Hematopoietic multipotent progenitor cell (in vitro differentiated cells): ENCODE measurements around the gene ARFGAP1. TPM values are rescaled to one million over a fixed set of nuclear protein-coding genes. Genes with fewer than 3 reads are reported as not detected.

Experiments
- DNase-seq, 3 donors: peaks; one replicate each; pipeline ENCODE4 v3.0.0-alpha.2; 2011 to 2015; ENCODE audit warnings: low read depth in 2 of 3, low spot score in 2 of 3
- total RNA-seq: library from RNA; depleted of rRNA; stranded (reverse); fragments of >200 nt; gene quantifications from one replicate; pipeline ENCODE4 v1.2.3, GENCODE V29; 2012

Gene ARFGAP1
- total RNA-seq, 1 donor: 60.9 TPM

DNA sequence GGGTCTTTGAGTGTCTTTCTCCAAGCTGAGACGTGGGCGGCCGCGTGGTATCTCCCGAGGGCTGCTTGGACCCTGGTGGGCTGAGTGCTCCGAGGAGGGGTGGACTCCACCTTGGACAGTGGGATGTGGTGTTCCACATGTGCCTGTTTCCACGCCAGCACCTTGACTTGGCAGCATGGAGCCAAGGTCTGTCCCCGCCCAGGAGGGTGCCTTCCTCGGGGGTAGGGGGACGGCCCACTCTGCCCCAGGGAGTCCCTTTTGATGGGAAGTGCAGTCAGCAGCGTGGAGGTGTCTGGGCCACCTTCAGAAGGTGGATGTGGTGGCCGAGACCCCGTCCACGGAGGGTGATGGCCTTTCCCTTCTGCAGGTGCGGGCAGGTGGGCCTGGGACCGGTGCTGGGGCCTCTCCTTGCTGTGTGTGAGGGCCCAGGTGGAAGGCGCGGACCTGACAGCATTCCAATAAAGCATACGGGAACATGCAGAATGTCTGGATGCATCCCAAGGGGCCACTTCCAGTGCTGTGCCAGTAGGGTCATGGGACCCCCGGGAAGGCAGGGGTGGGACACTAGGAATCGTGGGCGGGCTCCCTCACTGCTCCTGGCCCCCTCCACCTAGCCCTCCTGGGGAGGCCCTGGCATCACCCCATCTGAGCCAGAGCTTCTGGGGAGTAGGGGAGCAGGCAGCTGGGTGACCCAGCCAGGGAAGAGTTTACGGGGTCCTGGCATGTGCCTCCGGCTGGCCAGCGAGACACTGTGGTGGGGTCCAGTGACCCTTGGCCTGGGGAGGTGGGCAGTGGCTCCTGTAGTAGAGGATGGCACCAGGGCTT, 16.9 kb downstream of the ARFGAP1 start:
- no peak for DNase-seq

- no peak for DNase-seq
Observed at GRCh38 chr20:63290136-63290676, 17.6 kb downstream of the ARFGAP1 start.

DNA sequence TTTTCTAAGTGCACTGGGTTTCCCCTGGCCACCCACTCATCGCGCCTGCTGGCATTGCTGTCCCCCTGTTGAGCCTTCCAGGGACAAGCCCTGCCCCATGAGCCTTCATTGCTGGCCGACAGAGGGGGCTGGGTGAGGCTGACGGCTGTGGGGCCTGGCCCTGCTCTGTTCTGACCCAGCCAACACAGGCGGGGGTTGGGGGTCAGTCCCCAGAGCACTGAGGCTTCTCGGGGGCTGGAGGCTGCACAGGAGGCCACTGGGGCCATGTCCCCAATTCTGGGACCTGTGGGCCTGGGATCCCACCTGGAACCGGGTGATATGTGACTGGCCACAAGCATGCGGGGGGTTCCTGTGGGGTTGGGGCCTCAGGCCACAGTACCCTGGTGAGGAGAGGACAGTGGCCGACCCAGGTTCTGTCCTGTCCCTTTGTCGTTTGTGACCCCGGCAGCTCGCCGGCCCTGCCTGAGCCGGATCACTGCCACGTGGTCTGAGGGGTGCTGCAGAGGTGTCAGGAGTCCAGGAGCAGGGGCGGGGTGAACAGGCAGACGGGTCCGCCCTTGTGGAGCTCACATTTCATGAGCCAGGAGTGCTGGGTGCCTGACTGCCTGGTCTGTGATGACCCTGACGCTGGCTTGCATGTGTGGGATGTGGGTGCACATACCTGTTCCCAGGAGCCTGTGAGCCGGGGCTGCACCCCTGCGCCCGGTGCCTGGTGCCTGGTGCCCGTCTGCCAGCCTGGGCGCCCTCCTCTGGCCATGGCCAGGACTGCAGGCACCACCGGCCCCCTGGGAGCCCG, 18.3 kb downstream of the ARFGAP1 start:
- peak; percentile 24 to 42 (median 33) for DNase-seq

DNA sequence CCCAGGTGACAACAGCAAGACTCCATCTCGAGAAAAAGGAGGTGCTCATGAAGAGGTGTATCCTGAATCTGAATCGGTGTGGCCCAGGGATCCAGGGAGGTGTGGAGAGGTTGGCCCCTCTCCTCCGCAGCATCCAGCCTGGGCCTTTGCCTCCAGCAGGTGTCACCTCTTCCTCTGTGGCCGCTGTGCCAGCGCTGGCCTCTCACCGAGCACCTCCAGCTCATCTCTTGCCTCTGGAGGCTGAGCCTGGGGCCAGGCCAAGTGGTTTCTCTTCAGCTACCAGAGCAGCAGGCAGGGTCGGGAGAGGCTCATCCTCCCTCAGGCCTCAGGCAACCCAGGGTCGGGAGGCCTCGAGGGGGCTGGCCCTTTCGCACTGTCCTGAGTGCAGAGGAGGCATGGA, 19.2 kb downstream of the ARFGAP1 start:
- DNase-seq: no peak

DNA sequence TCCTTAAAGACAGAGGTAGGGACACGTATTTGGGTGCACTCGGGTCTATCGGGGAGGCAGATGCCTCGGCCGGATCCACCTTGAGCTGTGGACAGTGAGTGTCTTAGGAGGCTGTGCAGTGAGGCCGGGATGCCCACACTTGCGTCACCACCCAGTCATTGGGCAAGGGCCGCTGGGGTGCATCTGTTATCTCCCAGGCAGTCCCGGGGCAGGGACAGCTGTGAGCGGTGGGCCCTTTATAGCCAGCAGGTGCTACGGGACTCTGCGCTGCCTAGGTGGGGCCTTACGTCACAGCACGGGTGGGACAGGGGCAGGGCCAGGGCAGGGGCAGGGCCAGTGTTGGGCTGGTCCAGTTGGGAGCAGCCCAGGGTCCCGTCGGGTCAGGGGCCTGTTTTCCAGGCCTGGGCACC, 19.7 kb downstream of the ARFGAP1 start:
- DNase-seq: no peak

DNA sequence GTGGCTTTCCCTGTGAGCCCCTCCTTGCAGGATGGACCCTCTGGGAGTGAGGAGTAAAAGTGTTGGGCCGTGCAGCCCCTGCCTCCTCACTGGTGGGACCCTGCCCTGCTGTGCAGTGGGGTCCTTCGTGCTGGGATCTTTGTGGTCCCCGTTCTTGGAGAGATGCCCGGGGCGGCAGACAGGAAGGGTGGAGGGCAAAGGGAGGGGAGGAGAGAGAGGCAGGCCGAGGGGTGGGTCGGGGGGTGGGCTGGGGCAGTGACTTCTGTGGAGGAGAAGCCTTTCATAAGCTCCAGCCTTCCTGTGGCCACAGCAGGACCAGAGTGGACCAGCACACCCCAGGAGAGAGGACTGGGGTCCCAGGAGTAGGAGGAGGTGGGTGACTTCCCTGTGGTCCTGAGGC, 20.3 kb downstream of the ARFGAP1 start, which contains the start of gene COL20A1:
TSS of gene COL20A1 (plus strand) at position 283 of the 400 bp plus-strand sequence. CDS start 1,922 bp downstream, outside the sequence.
- DNase-seq: no peak

DNA sequence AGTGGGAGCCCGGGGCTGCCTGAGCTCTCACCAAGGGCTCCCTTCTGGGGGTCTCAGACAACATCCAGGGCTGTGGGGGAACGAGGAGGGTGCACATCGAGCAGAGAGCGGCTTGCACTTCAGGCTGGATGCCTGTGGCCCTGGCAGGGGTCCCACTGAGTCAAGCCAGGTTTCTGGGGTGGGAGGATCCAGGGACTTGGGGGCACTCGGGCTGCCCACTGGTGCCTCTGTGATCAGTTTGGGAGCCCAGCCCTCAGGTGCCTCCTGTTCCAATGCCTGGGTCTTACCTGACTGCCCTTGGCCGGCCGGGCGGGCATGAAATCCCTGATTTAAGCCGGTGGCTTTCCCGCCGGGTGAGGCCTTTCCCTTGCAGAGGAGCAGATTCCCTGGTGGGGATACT, 20.8 kb downstream of the ARFGAP1 start:
- no peak for DNase-seq

- no peak for DNase-seq
Observed at GRCh38 chr20:63293871-63294535, 21.4 kb downstream of the ARFGAP1 start.

DNA sequence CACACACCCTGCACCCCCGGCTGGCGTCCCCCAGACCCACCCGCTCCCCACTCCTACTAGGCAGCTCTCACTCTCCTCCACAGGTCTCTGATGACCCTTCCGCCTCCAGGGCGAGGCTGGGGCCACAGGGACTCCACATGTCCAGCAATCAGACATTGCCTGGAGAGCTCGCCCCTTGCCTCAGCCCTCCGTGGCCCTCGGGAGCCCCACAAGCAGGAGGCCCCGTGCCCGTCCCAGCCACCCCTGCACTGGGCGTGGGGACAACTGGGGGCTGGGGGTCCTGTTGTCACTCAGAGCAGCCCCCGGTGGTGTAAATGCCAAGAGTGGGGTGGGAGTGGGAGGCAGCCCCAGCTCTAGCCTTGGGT, 21.9 kb downstream of the ARFGAP1 start:
- no peak for DNase-seq

DNA sequence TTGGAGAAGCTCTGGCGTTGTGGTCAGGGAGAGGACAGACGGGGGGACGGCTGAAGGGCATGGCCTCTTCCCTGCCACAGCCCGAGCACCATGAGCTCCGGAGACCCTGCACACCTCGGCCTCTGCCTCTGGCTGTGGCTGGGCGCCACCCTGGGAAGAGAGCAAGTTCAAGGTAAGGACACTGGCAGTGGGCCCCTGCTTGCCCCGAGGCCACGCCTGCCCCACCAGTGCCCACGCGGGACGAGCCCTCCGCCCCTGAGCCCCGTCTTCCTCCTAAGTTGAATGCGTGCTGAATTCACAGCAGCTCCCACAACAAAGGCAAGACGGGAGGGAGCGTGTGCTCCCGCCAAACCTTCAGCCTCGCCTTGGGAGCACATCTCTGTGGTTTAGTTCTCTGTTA, 22.4 kb downstream of the ARFGAP1 start:
- DNase-seq: no peak

GRCh38 chr20:63295422-63295821, 22.8 kb downstream of the ARFGAP1 start:
- no peak for DNase-seq

DNA sequence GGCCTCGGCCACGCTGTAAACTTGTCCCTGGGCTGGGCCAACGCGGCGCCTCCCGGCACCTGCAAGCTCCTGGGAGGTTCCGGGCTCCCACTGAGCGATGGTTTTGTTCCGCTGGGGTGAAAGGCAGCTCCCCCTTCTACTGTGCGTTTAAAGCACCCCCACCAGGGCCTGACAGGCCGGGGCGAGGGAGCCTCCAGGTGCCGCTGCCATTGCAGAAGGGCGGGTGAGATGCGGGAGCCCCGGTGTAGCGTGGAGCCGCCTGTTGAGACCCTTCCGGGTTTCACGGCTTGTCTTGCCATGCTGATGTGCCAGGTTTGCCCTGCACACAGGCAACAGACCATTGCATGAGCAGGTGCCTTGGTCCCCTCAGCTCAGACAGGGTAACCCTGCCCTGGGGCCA, 23.2 kb downstream of the ARFGAP1 start:
- DNase-seq: no peak

GRCh38 chr20:63296531-63297299, 24.1 kb downstream of the ARFGAP1 start:
- no peak for DNase-seq

- DNase-seq: no peak
Observed at GRCh38 chr20:63297371-63297781, 24.8 kb downstream of the ARFGAP1 start.

GRCh38 chr20:63297796-63298572, 25.4 kb downstream of the ARFGAP1 start:
- DNase-seq: no peak

- DNase-seq: no peak
Observed at GRCh38 chr20:63298731-63299312, 26.2 kb downstream of the ARFGAP1 start.

DNA sequence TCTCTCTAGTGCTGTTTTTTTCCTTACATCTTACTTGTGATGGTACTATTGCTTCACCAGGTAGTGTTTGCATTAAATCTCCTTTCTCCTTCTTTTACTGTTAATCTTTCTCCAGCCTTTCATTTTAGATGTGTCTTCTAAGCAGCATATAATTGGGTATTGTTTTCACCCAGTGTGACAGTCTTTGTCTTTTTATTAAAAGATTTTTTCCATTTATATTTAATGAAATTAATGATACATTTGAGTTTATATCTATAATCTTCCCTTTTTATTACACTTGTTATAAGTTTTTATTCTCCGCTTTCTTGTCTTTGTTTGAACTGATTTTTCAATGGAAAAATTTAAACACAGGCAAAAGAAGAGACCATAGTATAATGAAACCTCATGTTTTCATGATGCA, 29.1 kb downstream of the ARFGAP1 start:
- DNase-seq: no peak

DNA sequence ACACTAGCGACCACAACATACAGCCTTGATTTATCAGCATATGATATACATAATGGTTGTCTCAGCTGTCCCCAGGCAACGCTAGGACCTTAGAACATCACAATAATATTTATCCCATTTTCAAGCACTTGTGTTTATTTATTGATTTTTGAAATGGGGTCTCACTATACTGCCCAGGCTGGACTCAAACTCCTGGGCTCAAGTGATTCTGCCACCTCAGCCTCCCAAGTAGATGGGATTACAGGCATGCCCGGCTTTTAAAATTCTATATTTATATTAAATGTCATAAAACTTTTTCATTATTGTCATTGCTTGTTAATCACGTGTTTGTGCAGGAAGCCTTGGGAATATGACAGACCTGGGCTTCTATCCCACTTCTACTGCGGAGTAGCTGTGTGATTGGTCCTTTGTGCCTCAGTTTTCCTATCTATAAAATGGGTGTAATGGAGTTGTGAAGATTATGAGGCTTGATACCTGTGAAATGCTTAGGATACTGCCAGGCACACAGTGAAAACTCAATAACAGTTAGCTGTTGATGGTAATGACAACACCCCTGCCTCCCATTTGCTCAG, 30.6 kb downstream of the ARFGAP1 start:
- no peak for DNase-seq

DNA sequence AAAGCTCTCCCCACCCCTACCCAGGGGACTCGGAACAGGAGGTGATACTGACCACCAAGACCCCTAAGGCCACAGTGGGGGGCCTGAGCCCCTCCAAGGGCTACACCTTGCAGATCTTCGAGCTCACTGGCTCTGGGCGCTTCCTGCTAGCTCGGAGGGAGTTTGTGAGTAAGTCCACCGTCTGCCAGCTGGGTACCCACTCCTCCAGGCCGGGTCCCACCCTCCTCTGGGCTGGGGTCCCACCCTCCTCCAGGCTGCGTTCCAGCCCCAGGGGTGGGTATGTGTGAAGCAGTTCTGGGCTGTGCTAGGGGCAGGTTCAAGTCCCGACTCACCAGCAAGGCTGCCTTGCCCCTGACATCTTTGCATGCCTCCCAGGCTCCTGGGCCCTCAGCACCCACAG, 32.8 kb downstream of the ARFGAP1 start:
- DNase-seq: no peak
